ENCODE data around the gene RGS6.

- TF ChIP-seq CTCF (conservative IDR thresholded peaks at IDR 0.05; ENCODE audit: low read depth, low read length), result no peak
- no peak for TF ChIP-seq EZH2phosphoT487 (IDR thresholded peaks at IDR 0.05; ENCODE audit: borderline replicate concordance, low read length)
- TF ChIP-seq EZH2 (IDR thresholded peaks at IDR 0.05; ENCODE audit: low read length, unreplicated experiment), result no peak
Measured at GRCh38 chr14:72014486-72014885, 82.3 kb downstream of the RGS6 start.
